NOMO-1 (cell line): ENCODE data around the gene STOML1.

Experiments used
- DNase-seq, 2 experiments: peaks; one replicate each; lab custom pipeline; 2025; ENCODE audit not compliant: unreplicated experiment in 2 of 2; lab: John Stamatoyannopoulos, UW

STOML1 gene, protein sequence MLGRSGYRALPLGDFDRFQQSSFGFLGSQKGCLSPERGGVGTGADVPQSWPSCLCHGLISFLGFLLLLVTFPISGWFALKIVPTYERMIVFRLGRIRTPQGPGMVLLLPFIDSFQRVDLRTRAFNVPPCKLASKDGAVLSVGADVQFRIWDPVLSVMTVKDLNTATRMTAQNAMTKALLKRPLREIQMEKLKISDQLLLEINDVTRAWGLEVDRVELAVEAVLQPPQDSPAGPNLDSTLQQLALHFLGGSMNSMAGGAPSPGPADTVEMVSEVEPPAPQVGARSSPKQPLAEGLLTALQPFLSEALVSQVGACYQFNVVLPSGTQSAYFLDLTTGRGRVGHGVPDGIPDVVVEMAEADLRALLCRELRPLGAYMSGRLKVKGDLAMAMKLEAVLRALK

DNA sequence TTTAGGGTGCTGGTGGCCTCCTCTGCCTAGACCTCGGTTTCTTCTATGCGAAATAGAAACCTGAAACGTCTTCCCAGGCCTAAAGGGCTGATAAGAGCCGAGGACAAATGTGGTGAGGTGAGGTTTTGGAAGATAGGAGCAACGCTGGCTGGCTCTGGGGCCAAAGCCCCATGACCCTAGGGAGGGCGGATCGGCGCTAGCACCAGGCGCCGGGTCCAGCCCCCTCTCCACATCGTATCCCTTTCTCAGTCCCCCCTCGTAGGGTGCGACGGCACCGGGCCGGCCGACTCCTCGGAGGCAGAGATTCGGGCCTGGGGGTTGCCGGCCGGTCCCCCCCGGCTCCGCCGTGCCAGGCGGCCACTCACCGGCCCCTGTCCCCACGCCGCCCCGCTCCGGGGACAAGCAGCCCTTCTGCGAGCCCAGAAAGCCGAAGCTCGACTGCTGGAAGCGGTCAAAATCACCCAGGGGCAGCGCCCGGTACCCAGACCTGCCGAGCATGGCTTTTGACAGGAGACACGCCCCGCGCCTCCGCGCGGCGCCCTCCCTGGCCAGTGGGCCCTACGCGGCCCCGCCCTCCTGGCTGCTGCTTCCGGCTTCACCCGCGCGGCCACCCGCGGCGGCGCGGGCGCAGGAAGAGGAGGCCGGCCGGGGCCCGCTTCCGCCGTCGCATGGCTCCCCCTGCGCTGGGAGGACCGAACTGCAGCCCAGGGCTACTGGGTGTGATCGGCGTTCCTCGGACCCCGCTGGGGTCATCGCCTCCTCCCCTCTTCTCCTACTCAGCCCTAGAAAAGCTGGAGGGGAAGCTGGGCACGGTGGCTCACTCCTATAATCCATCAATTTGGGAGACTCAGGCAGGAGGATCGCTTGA is at the start of gene STOML1:
Gene STOML1, minus strand, starts transcription at position 570 of the 868 bp plus-strand sequence. Its CDS starts 72 bp downstream, at position 498.
- peak; percentile 85 to 95 for DNase-seq

DNA sequence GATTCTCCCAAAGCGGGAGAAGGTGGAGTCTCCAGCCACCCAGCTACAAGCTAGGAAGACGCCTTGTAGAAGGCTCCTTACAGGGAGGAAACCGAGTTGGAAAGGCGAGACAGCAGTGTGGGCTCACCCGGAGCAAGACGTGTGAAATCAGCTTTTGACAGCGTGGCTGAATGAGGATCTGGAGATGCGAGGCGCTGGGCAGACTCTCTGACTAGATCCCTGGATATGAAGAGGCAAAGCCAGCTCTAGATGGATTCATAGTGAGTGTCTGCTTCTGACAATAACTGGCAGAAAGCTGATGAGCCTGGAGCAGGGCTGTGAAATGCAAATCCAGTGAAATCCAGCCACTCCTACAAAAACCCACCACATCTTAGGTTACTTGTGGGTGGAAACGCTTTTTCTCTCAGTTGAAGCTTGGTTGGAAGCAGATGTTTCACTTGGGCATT is 49.2 kb upstream of the STOML1 start:
- no peak for DNase-seq

DNA sequence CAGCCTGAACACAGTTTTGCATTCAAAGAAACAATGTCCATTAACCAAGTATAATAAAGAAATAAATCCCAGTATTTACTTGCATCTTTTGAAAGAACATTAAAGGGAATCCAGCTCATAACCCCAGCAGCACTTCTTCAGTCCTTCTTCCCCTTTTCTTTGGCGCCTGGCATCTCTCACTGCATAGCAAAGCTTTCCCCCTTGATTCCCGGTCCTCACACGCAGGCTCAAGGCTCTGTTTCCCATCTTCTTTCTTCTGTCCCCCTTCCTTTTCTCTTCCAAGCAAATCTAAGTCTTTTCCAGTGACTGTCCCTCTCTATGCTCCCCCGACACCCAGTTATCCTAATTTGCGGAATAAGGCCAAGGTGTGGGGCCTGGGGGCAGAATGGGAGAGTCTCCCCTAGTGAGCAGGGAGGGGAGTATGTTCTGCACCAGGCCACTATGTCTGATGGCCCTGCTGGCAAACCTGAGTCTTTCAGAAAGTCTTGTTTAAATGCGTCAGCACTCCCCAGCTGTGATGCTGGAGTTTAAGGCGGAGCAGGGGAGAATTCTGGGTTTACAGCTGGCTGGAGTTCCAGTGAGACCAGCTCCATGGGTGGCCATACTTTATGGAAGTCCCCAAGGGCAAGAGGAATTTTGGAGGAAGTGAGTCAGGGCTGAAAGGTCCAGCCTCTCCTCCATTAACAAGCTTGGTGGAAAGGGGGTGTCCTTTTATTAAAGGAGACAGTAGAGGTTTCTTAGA is 48.2 kb upstream of the STOML1 start:
- no peak for DNase-seq

DNA sequence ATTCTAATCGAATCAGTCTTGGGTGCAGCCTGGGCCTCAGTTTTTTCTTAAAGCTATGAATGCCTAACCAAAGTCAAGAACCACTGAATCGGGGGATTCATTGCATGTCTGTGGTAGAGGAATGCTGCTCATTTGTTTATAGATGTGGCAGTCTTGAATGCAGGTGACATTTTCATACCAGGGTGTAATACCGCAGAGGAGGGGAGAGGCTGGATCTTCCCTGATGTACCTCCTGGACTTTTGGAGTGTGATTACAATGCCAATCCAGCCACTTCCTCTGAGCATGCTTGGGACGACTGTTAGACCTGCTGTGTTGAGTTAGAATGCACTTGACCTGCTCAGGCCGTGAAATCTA is 47.5 kb upstream of the STOML1 start:
- DNase-seq = no peak

DNA sequence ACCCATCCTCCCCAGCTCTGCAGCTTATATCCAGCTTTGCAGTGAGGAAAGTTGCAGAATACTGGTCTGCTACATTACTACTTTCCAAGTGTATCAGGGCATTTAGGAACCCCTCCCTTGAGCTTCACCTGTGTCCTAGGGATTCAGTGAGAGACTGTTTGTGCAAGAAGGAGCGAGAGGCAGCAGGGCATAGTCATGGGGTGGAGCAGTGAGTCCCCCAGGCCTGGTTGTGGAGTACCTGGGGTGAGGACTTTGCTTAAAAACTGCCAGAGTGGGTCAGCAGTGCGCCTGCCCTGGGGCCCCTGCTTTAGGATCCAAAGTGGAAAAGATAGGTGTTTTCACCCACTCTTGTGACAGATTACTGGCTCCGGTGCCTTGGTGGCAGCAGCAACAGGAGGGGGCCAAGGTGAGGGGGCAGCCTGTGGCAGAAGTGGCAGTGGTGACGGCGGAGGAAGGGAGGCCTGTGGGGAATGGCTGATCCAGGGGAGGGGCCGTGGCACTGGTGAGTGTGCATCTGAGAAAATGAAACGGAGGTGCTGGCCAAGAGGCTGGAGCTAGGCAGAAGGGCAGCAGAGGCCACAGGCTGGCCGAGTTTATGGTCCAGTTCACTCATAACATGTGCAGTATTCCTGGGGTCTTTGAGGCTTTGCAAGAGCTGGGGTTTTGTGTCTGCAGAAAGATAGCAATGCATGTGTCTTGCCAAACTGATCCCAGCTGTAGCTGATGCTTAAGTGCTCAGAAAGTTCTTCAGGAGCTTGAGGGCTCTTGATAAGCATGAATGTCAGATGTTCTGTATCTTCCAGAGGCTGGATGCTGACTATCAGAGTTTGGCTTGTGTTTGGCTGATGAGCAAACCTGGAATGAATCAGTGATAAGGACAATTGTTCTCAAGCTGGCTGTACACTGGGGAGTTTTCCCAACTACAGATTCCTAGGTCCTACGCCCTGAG is 46.9 kb upstream of the STOML1 start:
- DNase-seq = no peak

DNA sequence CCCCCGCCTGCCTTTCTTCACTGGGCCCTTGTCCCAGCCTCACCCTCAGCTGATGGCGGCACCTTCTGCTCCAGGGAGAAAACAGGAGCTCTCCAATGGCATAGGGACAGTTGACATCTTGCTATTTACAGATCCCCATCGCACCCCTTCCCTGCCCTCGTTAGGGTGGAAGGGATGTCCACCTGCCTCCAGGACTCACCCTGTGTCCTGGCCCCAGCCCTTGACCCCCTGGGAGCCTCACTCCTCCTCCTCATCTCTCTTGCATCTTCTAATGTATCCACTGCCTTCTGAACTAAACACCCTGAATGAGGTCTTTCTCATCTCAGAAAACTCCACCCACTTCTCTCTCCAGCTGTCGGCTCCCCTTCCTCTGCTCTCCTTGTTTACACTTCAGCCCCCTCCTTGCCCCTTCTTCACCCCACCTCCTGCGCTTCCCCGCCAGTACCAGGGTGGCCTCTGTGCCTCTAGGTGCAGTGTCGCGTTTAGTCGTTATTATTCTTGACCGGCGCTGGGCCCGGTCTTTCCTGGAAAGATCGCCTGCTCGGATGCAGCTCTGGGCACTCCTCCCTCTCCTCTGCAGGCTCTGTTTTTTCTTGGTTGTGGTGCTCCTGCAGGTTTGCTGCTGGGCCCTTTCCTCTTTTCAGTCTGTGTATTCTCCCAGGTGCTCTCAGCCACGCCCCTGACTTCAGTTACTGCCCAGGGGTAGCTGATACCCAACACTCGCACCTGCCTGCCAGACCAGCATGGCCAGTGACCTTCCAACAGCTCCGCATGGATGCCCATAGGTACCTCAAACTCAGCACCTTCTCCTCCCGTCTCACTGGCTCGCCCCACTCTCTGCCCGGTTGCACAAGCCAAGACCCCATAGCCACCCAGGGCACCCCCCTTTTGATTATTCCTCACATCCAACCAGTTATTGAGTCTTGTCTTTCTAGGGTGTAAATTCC is 45.3 kb upstream of the STOML1 start:
- DNase-seq = no peak

DNA sequence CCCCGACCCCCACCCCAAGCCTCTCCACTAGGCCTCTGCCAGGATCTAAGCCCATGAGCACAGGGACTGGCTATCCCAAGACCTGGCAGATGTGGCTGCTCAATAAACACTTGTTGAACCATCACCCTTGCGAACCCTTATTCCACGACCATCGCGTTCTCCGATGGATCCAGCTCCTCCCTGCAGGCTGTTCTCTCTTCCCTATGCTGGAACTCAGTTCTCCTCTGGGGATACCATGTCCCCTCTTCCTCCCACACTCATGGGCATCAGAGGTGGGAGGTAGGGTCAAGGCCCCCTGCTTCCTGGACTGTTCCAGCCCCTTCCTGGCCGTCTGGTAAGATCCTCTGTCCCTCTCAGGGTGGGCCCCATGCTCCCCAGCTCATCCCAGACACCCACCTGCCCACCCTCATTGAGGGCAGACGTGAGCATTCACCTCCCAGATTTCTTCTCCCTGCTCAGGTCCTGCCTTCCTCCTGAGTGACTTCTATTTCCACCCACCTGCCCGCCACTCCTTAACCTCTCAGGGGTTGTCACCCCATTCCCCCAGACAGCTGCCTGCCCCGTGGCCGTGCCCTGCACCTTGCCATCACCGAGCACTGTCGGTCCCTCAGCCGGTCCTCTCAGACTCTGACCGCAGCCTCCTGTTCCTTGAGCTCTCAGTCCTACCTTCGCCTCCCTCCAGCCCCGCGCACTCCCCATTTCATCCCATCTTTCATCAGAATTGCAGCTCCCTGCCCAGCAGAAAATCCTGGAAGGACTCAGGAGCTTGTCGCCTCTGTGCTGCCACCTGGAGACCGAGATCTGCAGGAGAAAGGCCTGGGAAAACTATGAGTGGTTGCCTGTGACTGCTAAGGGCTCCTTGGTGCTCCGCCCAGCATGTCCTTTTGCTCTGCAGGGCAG is 44.4 kb upstream of the STOML1 start:
- DNase-seq = no peak

DNA sequence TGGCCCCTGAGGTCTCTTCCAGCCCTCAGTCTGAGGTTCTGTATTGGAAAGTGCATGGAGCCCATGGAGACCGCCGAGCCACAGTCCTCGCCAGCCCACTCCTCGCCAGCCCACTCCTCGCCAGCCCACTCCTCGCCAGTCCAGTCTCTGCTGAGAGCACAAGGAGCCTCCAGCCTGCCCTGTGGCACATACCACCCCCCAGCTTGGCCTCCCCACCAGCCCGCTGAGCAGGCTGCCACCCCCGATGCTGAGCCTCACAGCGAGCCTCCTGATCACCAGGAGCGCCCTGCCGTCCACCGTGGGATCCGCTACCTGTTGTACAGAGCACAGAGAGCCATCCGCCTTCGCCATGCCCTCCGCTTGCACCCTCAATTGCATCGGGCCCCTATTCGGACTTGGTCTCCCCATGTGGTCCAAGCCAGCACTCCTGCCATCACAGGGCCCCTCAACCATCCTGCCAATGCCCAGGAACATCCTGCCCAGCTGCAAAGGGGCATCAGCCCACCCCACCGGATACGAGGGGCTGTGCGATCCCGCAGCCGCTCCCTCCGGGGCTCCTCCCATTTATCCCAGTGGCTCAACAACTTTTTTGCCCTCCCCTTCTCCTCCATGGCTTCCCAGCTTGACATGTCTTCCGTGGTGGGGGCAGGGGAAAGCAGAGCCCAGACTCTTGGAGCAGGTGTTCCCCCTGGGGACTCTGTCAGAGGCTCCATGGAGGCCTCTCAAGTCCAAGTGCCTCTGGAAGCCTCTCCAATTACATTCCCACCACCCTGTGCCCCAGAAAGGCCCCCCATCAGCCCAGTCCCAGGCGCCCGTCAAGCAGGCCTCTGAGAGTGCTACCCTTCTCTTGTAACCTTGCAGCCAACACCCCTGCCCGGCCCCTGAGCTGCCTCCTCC is 43.3 kb upstream of the STOML1 start:
- no peak for DNase-seq

DNA sequence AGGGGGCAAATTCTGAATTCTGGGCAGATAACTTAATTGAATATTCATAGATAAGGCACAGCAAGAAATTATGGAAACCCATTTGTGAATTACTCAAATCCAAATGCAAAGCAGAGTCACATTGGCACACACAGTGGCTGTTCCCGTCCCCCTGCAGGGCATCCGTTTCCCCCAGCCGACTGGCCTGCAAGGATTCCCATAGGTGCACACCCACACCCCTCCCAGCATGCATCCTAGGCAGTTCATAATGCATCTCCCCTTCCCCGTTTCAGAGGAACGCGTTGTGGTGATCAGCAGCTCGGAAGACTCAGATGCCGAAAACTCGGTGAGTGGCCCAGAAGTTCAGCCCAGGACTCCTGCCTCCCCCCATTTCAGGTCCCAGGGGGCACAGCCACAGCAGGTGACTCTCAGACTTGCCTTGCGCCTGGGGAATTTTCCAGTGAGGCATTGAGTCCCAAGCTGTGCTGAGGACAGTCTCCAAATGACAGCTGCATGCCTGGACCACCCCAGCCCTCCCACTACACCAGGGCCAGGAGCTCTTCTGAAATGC is 42.2 kb upstream of the STOML1 start:
- no peak for DNase-seq

DNA sequence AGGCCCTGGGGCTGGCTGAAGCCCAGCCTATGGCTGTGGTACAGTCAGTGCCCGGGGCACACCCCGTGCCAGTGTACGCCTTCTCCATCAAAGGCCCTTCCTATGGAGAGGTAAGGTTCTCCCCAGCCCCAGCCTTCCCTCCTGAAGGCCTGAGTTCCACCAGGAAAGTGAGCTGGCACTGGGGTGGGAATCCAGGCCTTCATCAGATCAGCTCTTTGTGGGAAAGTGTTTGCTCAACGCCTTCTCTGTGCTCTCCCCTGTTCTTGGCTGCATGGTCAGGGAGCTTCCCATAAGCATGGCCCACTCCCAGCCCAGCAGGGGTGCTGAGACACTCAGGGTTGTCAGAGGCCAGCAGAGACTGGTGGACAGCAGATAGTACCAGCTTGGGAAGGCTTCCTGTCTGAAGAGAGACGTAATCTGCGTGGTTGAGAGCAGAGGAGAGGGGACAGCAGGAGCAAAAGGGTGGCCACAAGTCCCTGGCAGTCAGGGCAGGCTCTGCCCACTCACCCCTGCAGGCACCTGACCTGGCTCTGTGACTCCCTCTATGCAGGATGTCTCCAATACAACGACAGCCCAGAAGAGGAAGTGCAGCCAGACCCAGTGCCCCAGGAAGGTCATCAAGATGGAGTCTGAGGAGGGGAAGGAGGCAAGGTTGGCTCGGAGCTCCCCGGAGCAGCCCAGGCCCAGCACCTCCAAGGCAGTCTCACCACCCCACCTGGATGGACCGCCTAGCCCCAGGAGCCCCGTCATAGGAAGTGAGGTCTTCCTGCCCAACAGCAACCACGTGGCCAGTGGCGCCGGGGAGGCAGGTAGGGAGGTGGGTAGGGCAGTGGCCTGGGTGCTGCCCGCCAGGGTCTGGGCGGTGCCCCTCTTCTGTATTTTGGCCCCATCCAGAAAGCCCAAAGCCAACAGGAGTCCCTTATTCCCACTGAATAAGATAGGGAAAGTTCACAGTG is 40.8 kb upstream of the STOML1 start:
- no peak for DNase-seq

DNA sequence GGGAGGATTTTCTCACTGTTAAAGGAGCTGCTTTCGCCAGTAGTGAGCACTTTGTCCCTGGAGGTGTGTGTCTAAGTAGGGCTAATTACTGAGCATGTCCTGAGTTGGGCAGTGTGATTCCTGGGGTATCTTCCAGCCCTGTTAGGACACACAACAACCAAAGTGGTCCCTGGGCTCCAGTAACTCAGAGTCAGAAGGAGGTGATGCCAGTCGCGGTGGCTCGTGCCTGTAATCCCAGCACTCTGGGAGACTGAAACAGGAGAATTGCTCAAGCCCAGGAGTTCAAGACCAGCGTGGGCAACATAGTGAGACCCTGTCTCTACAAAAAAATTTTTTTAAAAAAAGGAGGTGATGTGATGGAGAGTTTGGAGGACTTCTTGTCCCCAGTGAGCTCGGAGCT is 40.0 kb upstream of the STOML1 start:
- DNase-seq = no peak

DNA sequence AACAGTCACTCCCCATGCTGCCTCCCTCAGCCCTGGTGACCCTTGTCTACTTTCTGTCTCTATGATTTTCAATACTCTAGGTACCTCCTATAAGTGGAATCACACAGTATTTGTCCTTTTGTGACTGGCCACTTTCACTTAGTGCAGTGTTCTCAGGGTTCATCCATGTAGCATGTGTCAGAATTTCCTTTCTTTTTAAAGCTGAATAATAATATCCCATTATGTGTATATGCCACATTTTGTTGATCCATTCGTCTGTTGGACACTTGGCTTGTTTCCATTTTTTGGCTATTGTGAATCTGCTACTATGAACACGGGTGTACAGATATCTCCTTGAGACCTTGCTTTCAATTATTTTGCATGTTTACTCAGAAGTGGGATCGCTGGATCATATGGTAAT is 36.6 kb upstream of the STOML1 start:
- no peak for DNase-seq

DNA sequence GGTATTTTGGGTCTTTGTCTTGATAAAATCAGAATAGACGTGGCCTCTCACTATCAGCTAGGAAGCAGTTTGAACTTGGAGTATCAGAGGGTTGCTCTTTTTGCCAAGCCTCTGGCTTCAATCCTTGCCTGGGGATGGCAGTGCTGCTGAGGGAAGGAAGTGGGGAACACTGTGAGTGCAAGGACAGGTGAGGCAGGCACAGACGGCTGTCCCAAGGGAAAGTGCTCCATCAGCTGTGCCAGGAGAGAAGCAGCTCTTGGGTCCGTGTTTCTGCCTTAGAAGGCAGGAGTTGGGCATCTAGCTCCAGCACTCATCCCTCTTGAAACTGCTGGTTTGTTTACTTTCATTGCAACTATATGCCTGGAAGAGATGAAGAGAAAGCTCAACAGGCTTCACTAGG is 35.6 kb upstream of the STOML1 start:
- DNase-seq = no peak

DNA sequence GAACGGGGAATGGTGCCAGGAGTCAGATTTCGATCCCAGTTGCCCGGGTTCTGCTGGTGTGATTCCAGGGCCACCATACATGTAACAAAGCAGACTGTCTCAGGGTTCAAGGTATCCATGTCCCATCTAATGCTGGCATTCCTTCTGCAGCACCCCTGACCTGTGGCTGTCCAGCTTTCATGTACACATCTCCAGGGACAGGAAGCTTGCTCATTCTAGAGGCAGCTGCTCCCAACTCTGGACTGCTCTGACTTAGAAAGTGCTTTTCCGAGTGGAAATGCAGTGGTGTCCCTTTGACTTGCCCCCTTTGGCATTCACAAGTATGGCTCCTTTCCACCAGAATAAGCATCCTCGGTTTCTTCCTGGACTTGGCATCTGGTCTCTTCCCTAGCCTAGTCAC is 33.3 kb upstream of the STOML1 start:
- no peak for DNase-seq

DNA sequence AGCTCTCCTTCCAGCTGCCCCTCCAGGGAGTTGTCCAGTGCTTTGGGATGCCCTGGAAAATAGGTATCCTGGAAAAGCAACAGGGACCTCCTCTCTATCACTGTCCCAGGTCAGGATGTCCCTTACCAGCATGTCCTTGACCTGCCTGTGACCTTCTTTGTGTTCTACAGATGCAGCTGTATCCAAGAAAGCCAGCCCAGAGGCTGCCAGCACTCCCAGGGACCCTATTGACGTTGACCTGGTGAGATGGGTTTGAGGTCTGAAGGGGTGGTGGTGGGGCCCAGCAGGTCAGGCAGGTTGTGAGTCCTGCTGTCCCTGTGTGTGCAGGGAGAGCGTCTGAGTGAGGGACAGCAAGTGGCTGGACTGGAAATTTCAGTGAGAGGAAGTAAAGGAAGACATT is 32.6 kb upstream of the STOML1 start:
- DNase-seq = no peak
